ENCODE data around the gene BPTF. TPM values are rescaled to one million over a fixed set of nuclear protein-coding genes. Genes with fewer than 3 reads are reported as not detected.

BPTF gene
- total and polyA plus RNA-seq, 2 of the 8 experiments (the other 6 are each of a cell fraction or from before 2014, with no cell fraction given): 107 to 228 TPM

DNA sequence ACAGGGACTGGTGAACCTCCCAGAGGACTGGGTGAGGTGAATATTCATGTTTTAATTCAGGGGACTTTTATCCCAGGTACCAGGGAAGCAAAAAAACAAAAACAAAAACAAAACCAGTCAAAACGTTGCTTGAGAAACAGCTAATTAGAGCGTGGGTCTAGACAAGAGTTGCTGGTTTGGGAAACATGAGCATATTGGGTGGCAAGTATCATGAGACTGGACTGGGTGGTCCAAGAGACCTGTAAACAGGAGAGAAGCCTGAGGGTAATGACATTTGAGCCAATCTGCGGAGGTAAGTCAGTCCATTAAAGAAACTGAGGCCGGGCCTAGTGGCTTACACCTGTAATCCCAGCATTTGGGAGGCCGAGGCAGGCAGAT lies 11.5 kb upstream of the BPTF start (continued):
- no peak for TF ChIP-seq CTBP2 (IDR thresholded peaks at IDR 0.05; ENCODE audit: borderline replicate concordance, insufficient read depth, insufficient read length, low read length)
- TF ChIP-seq NANOG (IDR thresholded peaks at IDR 0.05; ENCODE audit: insufficient read depth, low read depth, low read length, poor library complexity, severe bottlenecking): no peak
- TF ChIP-seq HDAC2 (IDR thresholded peaks at IDR 0.05; ENCODE audit: borderline replicate concordance in 1 of 2, low read depth in 2 of 2, low read length in 2 of 2): no peak
